OCI-LY1 (cell line): ENCODE data around the gene TCP11L2.

Experiments used
- CTCF ChIP-seq: fragments of 200-600 bp; sonication (generic), shearing (Covaris generic); IDR thresholded peaks from 2 replicates; pipeline ENCODE4 v1.5.1; 2017; ENCODE audit warnings: mild to moderate bottlenecking, antibody characterized with exemption, low read length, moderate library complexity, mixed read lengths
- EZH2 ChIP-seq: fragments of 200-600 bp; sonication (generic), shearing (Covaris generic); IDR thresholded peaks from 2 replicates; pipeline ENCODE4 v1.8.0; 2017; ENCODE audit warnings: borderline replicate concordance, mixed run types, mild to moderate bottlenecking, antibody characterized with exemption, low read length, moderate library complexity, mixed read lengths

GRCh38 chr12:106308611-106309010 lies 6.1 kb downstream of the TCP11L2 start:
- TF ChIP-seq CTCF (no peak), EZH2 (no peak)
